ENCODE measurements around the gene TCF4. TPM values are rescaled to one million over a fixed set of nuclear protein-coding genes. Genes with fewer than 3 reads are reported as not detected.

Gene TCF4
- total RNA-seq, 1 experiment from 2014 or later: 104 TPM

DNA sequence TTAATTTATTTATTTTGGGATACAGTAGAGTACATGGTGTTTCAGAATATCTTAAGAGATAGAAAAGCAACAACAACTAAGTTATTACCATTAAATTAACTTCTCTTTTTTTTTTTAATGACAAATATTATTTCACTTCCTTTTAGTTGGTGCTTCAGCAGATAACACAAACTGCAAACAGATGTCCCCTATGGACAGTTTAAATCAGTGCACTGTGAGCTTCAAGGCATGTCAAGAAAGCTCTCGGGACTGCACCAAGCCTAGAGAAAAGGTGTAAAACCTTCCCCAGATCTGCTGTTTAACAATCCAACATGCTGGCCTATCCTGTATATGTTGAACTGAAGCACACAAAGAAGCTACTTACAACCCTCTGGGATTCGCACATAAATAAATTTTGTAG, 122.7 kb downstream of the TCF4 start (continued):
- TF ChIP-seq, protein P1, sequence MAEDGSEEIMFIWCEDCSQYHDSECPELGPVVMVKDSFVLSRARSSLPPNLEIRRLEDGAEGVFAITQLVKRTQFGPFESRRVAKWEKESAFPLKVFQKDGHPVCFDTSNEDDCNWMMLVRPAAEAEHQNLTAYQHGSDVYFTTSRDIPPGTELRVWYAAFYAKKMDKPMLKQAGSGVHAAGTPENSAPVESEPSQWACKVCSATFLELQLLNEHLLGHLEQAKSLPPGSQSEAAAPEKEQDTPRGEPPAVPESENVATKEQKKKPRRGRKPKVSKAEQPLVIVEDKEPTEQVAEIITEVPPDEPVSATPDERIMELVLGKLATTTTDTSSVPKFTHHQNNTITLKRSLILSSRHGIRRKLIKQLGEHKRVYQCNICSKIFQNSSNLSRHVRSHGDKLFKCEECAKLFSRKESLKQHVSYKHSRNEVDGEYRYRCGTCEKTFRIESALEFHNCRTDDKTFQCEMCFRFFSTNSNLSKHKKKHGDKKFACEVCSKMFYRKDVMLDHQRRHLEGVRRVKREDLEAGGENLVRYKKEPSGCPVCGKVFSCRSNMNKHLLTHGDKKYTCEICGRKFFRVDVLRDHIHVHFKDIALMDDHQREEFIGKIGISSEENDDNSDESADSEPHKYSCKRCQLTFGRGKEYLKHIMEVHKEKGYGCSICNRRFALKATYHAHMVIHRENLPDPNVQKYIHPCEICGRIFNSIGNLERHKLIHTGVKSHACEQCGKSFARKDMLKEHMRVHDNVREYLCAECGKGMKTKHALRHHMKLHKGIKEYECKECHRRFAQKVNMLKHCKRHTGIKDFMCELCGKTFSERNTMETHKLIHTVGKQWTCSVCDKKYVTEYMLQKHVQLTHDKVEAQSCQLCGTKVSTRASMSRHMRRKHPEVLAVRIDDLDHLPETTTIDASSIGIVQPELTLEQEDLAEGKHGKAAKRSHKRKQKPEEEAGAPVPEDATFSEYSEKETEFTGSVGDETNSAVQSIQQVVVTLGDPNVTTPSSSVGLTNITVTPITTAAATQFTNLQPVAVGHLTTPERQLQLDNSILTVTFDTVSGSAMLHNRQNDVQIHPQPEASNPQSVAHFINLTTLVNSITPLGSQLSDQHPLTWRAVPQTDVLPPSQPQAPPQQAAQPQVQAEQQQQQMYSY (CRISPR knock-in tag; IDR thresholded peaks at IDR 0.05): no peak

DNA sequence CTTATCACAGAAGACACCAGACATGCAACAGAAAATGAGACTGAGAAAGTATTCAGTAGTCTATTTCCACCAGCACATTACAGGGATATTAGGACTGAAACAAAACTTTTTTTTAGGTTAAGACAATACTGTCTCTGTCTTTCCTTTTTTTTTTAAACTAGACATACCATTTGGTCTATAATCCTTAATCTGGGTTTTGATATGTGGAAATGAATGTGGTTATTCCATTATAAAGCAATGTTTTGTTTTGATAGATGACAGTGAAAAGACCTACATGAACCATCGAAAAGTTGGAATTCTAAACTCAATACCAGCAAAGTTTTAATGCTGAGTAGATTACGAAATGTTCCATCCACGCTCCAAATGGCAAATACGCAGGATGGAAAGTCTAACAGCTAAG, 123.4 kb downstream of the TCF4 start:
- Mint-ChIP-seq H3K36me3 (peaks cover 4% of the 10 kb centered on the region; the same call in 1 of the 2 replicates), H3K27ac (peak overlapping the region; percentile 50; the same call in 1 of the 2 replicates), H3K4me1 (peaks cover 94% of the 10 kb centered on the region), H3K27me3 (ENCODE audit: low read depth) (no peaks in the 10 kb centered on the region), H3K9me3 (no peaks in the 10 kb centered on the region), H3K4me3 (no peak overlapping the region)
- no peak for ATAC-seq
- ChIA-PET POLR2A (no interaction called here), CTCF (no interaction called here)
- TF ChIP-seq CBFB (CRISPR knock-in tag; IDR thresholded peaks at IDR 0.05; ENCODE audit: low read depth) (no peak), KAT7 (CRISPR knock-in tag; IDR thresholded peaks at IDR 0.05; ENCODE audit: borderline replicate concordance) (no peak), CREM (CRISPR knock-in tag; IDR thresholded peaks at IDR 0.05) (no peak), SOX15 (CRISPR knock-in tag; IDR thresholded peaks at IDR 0.05) (no peak), PRRX2 (CRISPR knock-in tag; IDR thresholded peaks at IDR 0.05) (no peak)
- TF ChIP-seq, protein P2, sequence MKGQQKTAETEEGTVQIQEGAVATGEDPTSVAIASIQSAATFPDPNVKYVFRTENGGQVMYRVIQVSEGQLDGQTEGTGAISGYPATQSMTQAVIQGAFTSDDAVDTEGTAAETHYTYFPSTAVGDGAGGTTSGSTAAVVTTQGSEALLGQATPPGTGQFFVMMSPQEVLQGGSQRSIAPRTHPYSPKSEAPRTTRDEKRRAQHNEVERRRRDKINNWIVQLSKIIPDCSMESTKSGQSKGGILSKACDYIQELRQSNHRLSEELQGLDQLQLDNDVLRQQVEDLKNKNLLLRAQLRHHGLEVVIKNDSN (CRISPR knock-in tag; IDR thresholded peaks at IDR 0.05): no peak
- TF ChIP-seq, protein P3, sequence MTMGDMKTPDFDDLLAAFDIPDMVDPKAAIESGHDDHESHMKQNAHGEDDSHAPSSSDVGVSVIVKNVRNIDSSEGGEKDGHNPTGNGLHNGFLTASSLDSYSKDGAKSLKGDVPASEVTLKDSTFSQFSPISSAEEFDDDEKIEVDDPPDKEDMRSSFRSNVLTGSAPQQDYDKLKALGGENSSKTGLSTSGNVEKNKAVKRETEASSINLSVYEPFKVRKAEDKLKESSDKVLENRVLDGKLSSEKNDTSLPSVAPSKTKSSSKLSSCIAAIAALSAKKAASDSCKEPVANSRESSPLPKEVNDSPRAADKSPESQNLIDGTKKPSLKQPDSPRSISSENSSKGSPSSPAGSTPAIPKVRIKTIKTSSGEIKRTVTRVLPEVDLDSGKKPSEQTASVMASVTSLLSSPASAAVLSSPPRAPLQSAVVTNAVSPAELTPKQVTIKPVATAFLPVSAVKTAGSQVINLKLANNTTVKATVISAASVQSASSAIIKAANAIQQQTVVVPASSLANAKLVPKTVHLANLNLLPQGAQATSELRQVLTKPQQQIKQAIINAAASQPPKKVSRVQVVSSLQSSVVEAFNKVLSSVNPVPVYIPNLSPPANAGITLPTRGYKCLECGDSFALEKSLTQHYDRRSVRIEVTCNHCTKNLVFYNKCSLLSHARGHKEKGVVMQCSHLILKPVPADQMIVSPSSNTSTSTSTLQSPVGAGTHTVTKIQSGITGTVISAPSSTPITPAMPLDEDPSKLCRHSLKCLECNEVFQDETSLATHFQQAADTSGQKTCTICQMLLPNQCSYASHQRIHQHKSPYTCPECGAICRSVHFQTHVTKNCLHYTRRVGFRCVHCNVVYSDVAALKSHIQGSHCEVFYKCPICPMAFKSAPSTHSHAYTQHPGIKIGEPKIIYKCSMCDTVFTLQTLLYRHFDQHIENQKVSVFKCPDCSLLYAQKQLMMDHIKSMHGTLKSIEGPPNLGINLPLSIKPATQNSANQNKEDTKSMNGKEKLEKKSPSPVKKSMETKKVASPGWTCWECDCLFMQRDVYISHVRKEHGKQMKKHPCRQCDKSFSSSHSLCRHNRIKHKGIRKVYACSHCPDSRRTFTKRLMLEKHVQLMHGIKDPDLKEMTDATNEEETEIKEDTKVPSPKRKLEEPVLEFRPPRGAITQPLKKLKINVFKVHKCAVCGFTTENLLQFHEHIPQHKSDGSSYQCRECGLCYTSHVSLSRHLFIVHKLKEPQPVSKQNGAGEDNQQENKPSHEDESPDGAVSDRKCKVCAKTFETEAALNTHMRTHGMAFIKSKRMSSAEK (CRISPR knock-in tag; IDR thresholded peaks at IDR 0.05; ENCODE audit: borderline replicate concordance): no peak
- TF ChIP-seq, protein P4, sequence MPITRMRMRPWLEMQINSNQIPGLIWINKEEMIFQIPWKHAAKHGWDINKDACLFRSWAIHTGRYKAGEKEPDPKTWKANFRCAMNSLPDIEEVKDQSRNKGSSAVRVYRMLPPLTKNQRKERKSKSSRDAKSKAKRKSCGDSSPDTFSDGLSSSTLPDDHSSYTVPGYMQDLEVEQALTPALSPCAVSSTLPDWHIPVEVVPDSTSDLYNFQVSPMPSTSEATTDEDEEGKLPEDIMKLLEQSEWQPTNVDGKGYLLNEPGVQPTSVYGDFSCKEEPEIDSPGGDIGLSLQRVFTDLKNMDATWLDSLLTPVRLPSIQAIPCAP (CRISPR knock-in tag; IDR thresholded peaks at IDR 0.05): no peak
- TF ChIP-seq, protein P5, sequence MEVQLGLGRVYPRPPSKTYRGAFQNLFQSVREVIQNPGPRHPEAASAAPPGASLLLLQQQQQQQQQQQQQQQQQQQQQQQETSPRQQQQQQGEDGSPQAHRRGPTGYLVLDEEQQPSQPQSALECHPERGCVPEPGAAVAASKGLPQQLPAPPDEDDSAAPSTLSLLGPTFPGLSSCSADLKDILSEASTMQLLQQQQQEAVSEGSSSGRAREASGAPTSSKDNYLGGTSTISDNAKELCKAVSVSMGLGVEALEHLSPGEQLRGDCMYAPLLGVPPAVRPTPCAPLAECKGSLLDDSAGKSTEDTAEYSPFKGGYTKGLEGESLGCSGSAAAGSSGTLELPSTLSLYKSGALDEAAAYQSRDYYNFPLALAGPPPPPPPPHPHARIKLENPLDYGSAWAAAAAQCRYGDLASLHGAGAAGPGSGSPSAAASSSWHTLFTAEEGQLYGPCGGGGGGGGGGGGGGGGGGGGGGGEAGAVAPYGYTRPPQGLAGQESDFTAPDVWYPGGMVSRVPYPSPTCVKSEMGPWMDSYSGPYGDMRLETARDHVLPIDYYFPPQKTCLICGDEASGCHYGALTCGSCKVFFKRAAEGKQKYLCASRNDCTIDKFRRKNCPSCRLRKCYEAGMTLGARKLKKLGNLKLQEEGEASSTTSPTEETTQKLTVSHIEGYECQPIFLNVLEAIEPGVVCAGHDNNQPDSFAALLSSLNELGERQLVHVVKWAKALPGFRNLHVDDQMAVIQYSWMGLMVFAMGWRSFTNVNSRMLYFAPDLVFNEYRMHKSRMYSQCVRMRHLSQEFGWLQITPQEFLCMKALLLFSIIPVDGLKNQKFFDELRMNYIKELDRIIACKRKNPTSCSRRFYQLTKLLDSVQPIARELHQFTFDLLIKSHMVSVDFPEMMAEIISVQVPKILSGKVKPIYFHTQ (CRISPR knock-in tag; IDR thresholded peaks at IDR 0.05): no peak
- TF ChIP-seq, protein P6, sequence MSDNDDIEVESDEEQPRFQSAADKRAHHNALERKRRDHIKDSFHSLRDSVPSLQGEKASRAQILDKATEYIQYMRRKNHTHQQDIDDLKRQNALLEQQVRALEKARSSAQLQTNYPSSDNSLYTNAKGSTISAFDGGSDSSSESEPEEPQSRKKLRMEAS (CRISPR knock-in tag; IDR thresholded peaks at IDR 0.05): no peak
- DNase-seq (ENCODE audit: low spot score): no peak

All from WTC11 (cell line).